Measurements from ENCODE around the gene RAC3. TPM values are rescaled to one million over a fixed set of nuclear protein-coding genes. Genes with fewer than 3 reads are reported as not detected.
A peak's percentile ranks its signal among the peaks of the same experiment; 100 is the strongest.

RAC3 gene
- total RNA-seq, 2 experiments from 2014 or later = 12.9 to 13.1 TPM

- CTCF ChIA-PET = interaction anchor here (0.7 to 1.2 kb wide), 2 partner anchors 26 to 34 kb away, joined by 3 read pairs; partner anchors contain the start of gene DCXR
- Mint-ChIP-seq H3K4me1 (ENCODE audit: low read depth) (peaks cover 19% of the 10 kb centered on the region), H3K36me3 (ENCODE audit: low read depth) (peaks cover 2% of the 10 kb centered on the region), H3K4me3 (peak overlapping the region; percentile 70), H3K9me3 (ENCODE audit: insufficient read depth) (no peaks in the 10 kb centered on the region), H3K27me3 (ENCODE audit: low read depth) (no peaks in the 10 kb centered on the region), H3K27ac (peak overlapping the region; percentile 72)
- no peak for DNase-seq
- POLR2A ChIA-PET = interaction anchor here (0.6 to 1.5 kb wide), 4 partner anchors 13 to 134 kb away, joined by 3 to 5 read pairs (median 4); no protein-coding TSS in a partner anchor
- ATAC-seq = no peak
Observed at GRCh38 chr17:82063424-82064415, 32.2 kb downstream of the RAC3 start.

DNA sequence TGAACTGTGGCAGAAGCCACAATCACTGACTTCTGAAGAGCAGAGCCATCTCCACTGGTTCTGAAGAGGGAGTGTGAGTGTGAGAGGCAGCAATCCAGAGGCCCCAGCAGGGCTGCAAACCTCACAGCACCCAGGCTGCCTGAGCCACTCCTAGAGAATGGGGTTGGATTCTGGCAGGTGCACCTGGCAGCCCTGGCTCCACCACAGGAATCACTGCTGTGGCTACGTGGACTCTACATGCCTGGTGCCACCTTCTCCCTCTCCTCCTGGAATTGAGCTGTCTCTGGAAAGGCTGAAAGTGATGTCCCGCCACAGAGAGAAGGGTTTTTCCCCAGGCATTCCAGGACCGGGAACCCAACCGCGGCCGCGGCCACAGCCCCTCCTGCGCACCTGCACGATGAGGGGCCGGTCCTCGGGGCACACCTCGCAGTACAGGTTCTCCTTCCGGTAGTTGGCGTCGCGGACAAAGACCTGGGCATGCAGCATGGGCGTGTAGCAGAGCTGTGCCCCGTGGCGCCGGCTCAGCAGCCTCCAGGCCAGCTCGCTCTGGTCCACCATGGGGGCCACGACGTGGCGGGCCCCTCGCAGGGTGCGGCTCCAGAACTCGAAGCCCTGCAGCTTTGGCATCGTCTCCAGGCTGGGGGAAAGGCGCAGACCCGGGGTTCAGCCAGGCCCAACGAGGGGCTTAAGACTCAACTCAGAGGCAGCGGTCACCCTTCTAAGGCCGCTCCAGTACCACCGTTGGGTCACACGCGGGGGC, 33.1 kb downstream of the RAC3 start:
- ATAC-seq = no peak
- ChIA-PET CTCF (interaction anchor here (1.2 to 2.2 kb wide), 2 partner anchors 27 kb away, joined by 3 to 11 read pairs; partner anchors contain the start of gene DCXR), POLR2A (interaction anchor here (0.9 to 2.2 kb wide), 4 partner anchors 14 to 105 kb away, joined by 3 to 6 read pairs (median 4); partner anchors contain the start of gene DCXR)
- peaks cover 19% of the 10 kb centered on the region for H3K4me1 Mint-ChIP-seq (ENCODE audit: low read depth)
- peaks cover 2% of the 10 kb centered on the region for H3K36me3 Mint-ChIP-seq (ENCODE audit: low read depth)
- H3K27me3 Mint-ChIP-seq (ENCODE audit: low read depth) = no peaks in the 10 kb centered on the region
- no peaks in the 10 kb centered on the region for H3K9me3 Mint-ChIP-seq (ENCODE audit: insufficient read depth)
- H3K4me3 Mint-ChIP-seq = peak overlapping the region; percentile 70
- DNase-seq = no peak
- H3K27ac Mint-ChIP-seq = peak overlapping the region; percentile 72

- no peak for DNase-seq
- H3K27me3 Mint-ChIP-seq (ENCODE audit: low read depth) = no peaks in the 10 kb centered on the region
- H3K4me1 Mint-ChIP-seq (ENCODE audit: low read depth) = peaks cover 19% of the 10 kb centered on the region
- peaks cover under 1% of the 10 kb centered on the region for H3K36me3 Mint-ChIP-seq (ENCODE audit: low read depth)
- peak overlapping the region; percentile 70 for H3K4me3 Mint-ChIP-seq
- peak overlapping the region; percentile 72 for H3K27ac Mint-ChIP-seq
- ChIA-PET POLR2A (interaction anchor here (0.6 to 2.2 kb wide), 6 partner anchors 12 to 104 kb away, joined by 3 to 7 read pairs (median 4); partner anchors contain the start of genes DCXR and GPS1), CTCF (interaction anchor here (2.2 kb wide), 1 partner anchor 28 kb away, joined by 11 read pairs; the partner anchor contains the start of gene DCXR)
- H3K9me3 Mint-ChIP-seq (ENCODE audit: insufficient read depth) = no peaks in the 10 kb centered on the region
- ATAC-seq = peak; percentile 62
Observed at GRCh38 chr17:82065193-82065637, 33.7 kb downstream of the RAC3 start.

GRCh38 chr17:82065638-82066303, 34.3 kb downstream of the RAC3 start, which contains the start of gene DUS1L:
TSS of gene DUS1L (minus strand) at chr17:82065804. CDS start at chr17:82065059, 745 bp downstream.
- peak within 1 kb of the TSS; percentile 86 for H3K27ac Mint-ChIP-seq
- H3K4me3 Mint-ChIP-seq = peak within 1 kb of the TSS; percentile 84
- H3K27me3 Mint-ChIP-seq (ENCODE audit: low read depth) = no peaks in the 10 kb centered on the region
- H3K4me1 Mint-ChIP-seq (ENCODE audit: low read depth) = peaks cover 19% of the 10 kb centered on the region
- no peaks in the 10 kb centered on the region for H3K9me3 Mint-ChIP-seq (ENCODE audit: insufficient read depth)
- H3K36me3 Mint-ChIP-seq (ENCODE audit: low read depth) = no peaks in the 10 kb centered on the region
- DNase-seq (peak; percentile 70), ATAC-seq (peak; percentile 86)
- ChIA-PET CTCF (interaction anchor here (2.2 kb wide), 1 partner anchor 28 kb away, joined by 11 read pairs; the partner anchor contains the start of gene DCXR), POLR2A (interaction anchor here (0.6 to 2.2 kb wide), 4 partner anchors 12 to 31 kb away, joined by 3 to 7 read pairs (median 4); partner anchors contain the start of genes DCXR and GPS1)

- Mint-ChIP-seq H3K27ac (no peak overlapping the region), H3K9me3 (ENCODE audit: insufficient read depth) (no peaks in the 10 kb centered on the region), H3K36me3 (ENCODE audit: low read depth) (no peaks in the 10 kb centered on the region), H3K4me1 (ENCODE audit: low read depth) (peaks cover 7% of the 10 kb centered on the region), H3K27me3 (ENCODE audit: low read depth) (peaks cover 3% of the 10 kb centered on the region), H3K4me3 (no peak overlapping the region)
- POLR2A ChIA-PET = no interaction called here
- CTCF ChIA-PET = interaction anchor here (2.3 kb wide), 1 partner anchor 33 kb away, joined by 6 read pairs; the partner anchor contains the start of gene DCXR
- DNase-seq = no peak
- no peak for ATAC-seq
Observed at GRCh38 chr17:82070611-82071010, 39.1 kb downstream of the RAC3 start.

GRCh38 chr17:82072827-82073226, 41.3 kb downstream of the RAC3 start:
- H3K27ac Mint-ChIP-seq = no peak overlapping the region
- no peak for DNase-seq
- no peaks in the 10 kb centered on the region for H3K9me3 Mint-ChIP-seq (ENCODE audit: insufficient read depth)
- no peaks in the 10 kb centered on the region for H3K4me1 Mint-ChIP-seq (ENCODE audit: low read depth)
- peaks cover 3% of the 10 kb centered on the region for H3K27me3 Mint-ChIP-seq (ENCODE audit: low read depth)
- POLR2A ChIA-PET = no interaction called here
- H3K36me3 Mint-ChIP-seq (ENCODE audit: low read depth) = no peaks in the 10 kb centered on the region
- ATAC-seq = no peak
- CTCF ChIA-PET = interaction anchor here (1.2 kb wide), 1 partner anchor 36 kb away, joined by 3 read pairs; no protein-coding TSS in a partner anchor
- H3K4me3 Mint-ChIP-seq = no peak overlapping the region

- Mint-ChIP-seq H3K4me1 (ENCODE audit: low read depth) (no peaks in the 10 kb centered on the region), H3K9me3 (ENCODE audit: insufficient read depth) (no peaks in the 10 kb centered on the region), H3K4me3 (no peak overlapping the region), H3K27ac (no peak overlapping the region), H3K27me3 (ENCODE audit: low read depth) (peaks cover 3% of the 10 kb centered on the region), H3K36me3 (ENCODE audit: low read depth) (peaks cover 3% of the 10 kb centered on the region)
- ChIA-PET CTCF (no interaction called here), POLR2A (no interaction called here)
- DNase-seq (no peak), ATAC-seq (no peak)
Observed at GRCh38 chr17:82073446-82073845, 42.0 kb downstream of the RAC3 start.

GRCh38 chr17:82076018-82076784, 44.7 kb downstream of the RAC3 start:
- DNase-seq (no peak), ATAC-seq (no peak)
- H3K9me3 Mint-ChIP-seq (ENCODE audit: insufficient read depth) = no peaks in the 10 kb centered on the region
- no peaks in the 10 kb centered on the region for H3K4me1 Mint-ChIP-seq (ENCODE audit: low read depth)
- no peak overlapping the region for H3K27ac Mint-ChIP-seq
- POLR2A ChIA-PET = interaction anchor here (1.3 kb wide), 1 partner anchor 10 kb away, joined by 4 read pairs; no protein-coding TSS in a partner anchor
- CTCF ChIA-PET = no interaction called here
- peaks cover 3% of the 10 kb centered on the region for H3K27me3 Mint-ChIP-seq (ENCODE audit: low read depth)
- peaks cover 13% of the 10 kb centered on the region for H3K36me3 Mint-ChIP-seq (ENCODE audit: low read depth)
- H3K4me3 Mint-ChIP-seq = no peak overlapping the region

DNA sequence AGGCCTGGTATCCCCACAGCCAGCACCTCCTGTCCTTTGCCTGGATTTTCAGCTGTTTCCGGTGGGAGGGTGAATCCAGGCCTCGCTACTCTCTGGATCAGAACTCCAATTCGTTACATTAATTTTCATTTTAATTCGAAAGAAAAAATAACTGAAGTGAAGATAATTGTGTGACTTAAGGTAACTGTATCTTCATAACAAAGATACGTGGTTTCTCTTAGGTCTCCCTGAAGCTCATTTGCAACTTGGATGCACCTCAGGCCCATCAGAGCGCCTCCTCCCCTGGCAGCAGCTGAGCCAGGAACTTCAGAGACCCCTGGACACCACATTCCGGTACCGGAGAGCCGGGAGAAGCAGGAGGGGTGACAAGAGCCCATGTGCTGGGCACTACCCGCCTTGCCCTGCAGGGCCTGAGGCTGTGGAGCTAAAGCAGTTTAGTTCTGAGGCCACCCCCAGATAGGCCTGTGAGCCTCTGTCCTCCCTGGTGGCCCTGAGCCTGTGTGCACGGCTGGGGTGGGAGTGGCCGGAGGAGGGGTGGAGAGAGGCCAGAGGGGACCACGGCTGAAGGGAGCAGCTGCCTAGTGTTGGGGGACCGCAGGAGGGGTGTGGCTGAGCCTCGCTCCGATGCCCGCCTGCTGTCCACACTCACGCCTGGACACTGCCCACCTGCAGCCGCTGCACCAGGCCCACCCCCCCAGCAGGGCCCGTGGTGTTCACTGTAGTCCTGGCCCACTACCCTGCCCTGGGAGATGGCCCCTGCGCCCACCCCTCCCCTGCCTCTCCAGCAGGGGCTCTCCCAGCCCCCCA, 45.5 kb downstream of the RAC3 start:
- ChIA-PET POLR2A (interaction anchor here (1.3 to 1.4 kb wide), 2 partner anchors 10 to 11 kb away, joined by 4 to 7 read pairs; partner anchors contain the start of gene DUS1L), CTCF (interaction anchor here (0.5 kb wide), 1 partner anchor 50 kb away, joined by 3 read pairs; no protein-coding TSS in a partner anchor)
- ATAC-seq = no peak
- H3K4me1 Mint-ChIP-seq (ENCODE audit: low read depth) = no peaks in the 10 kb centered on the region
- peaks cover 13% of the 10 kb centered on the region for H3K36me3 Mint-ChIP-seq (ENCODE audit: low read depth)
- H3K9me3 Mint-ChIP-seq (ENCODE audit: insufficient read depth) = no peaks in the 10 kb centered on the region
- peaks cover 3% of the 10 kb centered on the region for H3K27me3 Mint-ChIP-seq (ENCODE audit: low read depth)
- H3K27ac Mint-ChIP-seq = no peak overlapping the region
- no peak for DNase-seq
- no peak overlapping the region for H3K4me3 Mint-ChIP-seq

Data from activated CD8-positive, alpha-beta T cell treated with anti-CD3 and anti-CD28 coated beads, Interleukin-2, amount 10 ng/mL, durations not matched to agents 7 days and 5 days (primary cell).